Right hindlimb (tissue), 1 donor: Measurements from ENCODE around the gene TMEM250.

Source experiments
- DNase-seq: peaks from one replicate; pipeline ENCODE4 v3.0.0-alpha.2; 2018

The TMEM250 gene

GRCh38 chr9:136081826-136082495, 36.7 kb downstream of the TMEM250 start:
- no peak for DNase-seq

GRCh38 chr9:136081113-136081825, 37.4 kb downstream of the TMEM250 start:
- peak; percentile 56 for DNase-seq

- DNase-seq = no peak
Observed at GRCh38 chr9:136080716-136081112, 38.0 kb downstream of the TMEM250 start.

GRCh38 chr9:136079916-136080246, 38.8 kb downstream of the TMEM250 start:
- no peak for DNase-seq

- peak; percentile 26 for DNase-seq
Observed at GRCh38 chr9:136079211-136079915, 39.3 kb downstream of the TMEM250 start.

- no peak for DNase-seq
Observed at GRCh38 chr9:136078498-136079011, 40.1 kb downstream of the TMEM250 start.

GRCh38 chr9:136078024-136078423, 40.7 kb downstream of the TMEM250 start:
- no peak for DNase-seq

GRCh38 chr9:136077491-136077890, 41.2 kb downstream of the TMEM250 start:
- no peak for DNase-seq

GRCh38 chr9:136075881-136076678, 42.6 kb downstream of the TMEM250 start:
- no peak for DNase-seq

- no peak for DNase-seq
Observed at GRCh38 chr9:136075134-136075841, 43.4 kb downstream of the TMEM250 start.

- DNase-seq = no peak
Observed at GRCh38 chr9:136074706-136075105, 44.0 kb downstream of the TMEM250 start.
